Metanephros (tissue), 1 donor: ENCODE data around the gene ELAC2. TPM values are rescaled to one million over a fixed set of nuclear protein-coding genes. Genes with fewer than 3 reads are reported as not detected.

Source experiments
- total RNA-seq: library from RNA; depleted of rRNA; stranded (reverse); fragments of >200 nt; gene quantifications from one replicate; pipeline ENCODE4 v1.2.3, GENCODE V29; 2014

The ELAC2 gene, protein sequence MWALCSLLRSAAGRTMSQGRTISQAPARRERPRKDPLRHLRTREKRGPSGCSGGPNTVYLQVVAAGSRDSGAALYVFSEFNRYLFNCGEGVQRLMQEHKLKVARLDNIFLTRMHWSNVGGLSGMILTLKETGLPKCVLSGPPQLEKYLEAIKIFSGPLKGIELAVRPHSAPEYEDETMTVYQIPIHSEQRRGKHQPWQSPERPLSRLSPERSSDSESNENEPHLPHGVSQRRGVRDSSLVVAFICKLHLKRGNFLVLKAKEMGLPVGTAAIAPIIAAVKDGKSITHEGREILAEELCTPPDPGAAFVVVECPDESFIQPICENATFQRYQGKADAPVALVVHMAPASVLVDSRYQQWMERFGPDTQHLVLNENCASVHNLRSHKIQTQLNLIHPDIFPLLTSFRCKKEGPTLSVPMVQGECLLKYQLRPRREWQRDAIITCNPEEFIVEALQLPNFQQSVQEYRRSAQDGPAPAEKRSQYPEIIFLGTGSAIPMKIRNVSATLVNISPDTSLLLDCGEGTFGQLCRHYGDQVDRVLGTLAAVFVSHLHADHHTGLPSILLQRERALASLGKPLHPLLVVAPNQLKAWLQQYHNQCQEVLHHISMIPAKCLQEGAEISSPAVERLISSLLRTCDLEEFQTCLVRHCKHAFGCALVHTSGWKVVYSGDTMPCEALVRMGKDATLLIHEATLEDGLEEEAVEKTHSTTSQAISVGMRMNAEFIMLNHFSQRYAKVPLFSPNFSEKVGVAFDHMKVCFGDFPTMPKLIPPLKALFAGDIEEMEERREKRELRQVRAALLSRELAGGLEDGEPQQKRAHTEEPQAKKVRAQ
- total RNA-seq: 110 TPM

DNA sequence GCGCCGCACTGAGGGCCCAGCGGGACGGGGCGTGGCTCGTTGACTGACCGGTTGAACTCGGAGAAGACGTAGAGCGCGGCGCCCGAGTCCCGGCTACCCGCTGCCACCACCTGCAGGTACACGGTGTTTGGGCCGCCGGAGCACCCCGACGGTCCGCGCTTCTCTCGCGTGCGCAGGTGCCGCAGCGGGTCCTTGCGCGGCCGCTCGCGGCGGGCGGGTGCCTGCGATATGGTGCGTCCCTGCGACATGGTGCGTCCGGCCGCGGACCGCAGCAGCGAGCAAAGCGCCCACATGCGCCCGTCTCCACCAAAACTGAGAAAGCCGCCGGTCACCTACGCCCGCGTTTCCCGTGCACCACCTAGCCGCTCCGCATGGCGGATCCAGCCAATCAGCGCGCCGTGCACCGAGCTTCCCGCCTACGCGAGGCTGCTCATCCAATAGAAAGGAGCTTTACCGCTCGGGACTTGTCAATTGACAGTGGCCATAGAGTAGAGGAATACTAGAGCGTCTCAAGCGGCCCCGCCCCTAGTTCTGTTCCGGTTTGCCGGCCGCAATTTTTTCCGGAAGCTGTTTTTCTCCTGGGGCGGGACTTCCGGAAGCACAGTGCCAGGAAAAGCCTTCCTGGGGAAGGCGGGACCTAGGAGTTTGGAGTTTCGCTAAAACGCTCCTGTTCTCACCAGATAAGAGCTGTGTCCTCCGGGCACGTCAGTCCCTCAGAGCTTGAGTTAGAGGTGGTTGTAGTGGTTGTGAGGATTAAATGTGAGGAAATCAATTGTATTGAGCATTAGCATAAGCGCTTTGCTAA lies at the start of gene ELAC2:
Gene ELAC2 (minus strand): TSS at position 373 of the 805 bp plus-strand sequence. CDS start 80 bp downstream, at position 293.

Other genes starting within 250 kb of the ELAC2 start
- gene ARHGAP44, start 228.5 kb downstream of the ELAC2 start, total RNA-seq: 7.9 TPM